Epithelial cell of proximal tubule (primary cell): ENCODE data around the gene BMP3. TPM values are rescaled to one million over a fixed set of nuclear protein-coding genes. Genes with fewer than 3 reads are reported as not detected.
A peak's percentile ranks its signal among the peaks of the same experiment; 100 is the strongest.

Experiments used
- DNase-seq: peaks from one replicate; pipeline ENCODE4 v3.0.0-alpha.2; 2011; ENCODE audit warnings: low read depth
- H3K4me3 ChIP-seq: 2 replicates; pipeline ENCODE4 v1.5.1; 2011; ENCODE audit warnings: low read depth, mild to moderate bottlenecking, low read length
- total RNA-seq: library from RNA; depleted of rRNA; stranded (reverse); fragments of >200 nt; gene quantifications from 2 replicates; pipeline ENCODE4 v1.2.3, GENCODE V29; 2015
- TF ChIP-seq, protein P1 (sequence below): conservative IDR thresholded peaks from 2 replicates; pipeline ENCODE4 v1.5.1; 2012; ENCODE audit warnings: low read depth, mild to moderate bottlenecking, low read length

Gene BMP3
- total RNA-seq, 1 donor from 2014 or later = 0.06 TPM

DNA sequence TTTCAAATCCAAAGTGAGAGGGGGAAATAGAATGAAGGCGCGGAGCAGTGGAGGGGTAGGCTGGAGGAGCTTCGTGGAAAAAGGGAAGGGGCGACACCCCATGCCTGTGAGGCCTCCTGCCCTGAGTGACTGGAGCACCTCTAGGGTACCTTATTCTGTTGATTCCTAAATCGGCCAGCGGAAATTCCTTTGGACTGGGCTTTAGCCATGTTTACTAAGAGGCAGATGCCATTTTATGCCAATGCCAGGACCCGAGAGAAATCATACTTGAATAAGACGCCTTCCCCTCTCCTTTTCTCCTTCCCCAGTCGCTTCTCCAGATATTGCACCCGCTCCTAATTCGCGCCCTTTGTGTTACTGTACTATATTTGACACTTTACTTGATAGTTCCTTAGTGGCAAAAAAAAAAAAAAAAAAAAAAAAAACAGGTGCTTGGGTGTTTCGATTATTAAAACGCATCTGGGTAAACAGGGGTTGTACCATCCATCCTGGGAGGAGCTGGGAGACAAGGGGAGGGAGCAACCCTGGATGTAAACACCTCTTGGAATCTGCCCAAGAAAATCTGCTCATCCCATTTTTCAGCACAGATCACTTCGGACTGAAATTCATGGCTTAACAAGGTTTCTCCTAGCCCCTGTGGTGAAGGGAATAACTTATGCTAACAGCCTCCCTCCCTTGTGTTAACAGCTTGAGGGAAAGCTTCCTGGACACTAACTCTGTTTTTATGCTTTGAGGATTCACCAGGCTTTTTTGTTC is 1.5 kb downstream of the BMP3 start:
- H3K4me3 ChIP-seq = peak overlapping the region; percentile 49
- no peak for DNase-seq
- TF ChIP-seq, protein P1, sequence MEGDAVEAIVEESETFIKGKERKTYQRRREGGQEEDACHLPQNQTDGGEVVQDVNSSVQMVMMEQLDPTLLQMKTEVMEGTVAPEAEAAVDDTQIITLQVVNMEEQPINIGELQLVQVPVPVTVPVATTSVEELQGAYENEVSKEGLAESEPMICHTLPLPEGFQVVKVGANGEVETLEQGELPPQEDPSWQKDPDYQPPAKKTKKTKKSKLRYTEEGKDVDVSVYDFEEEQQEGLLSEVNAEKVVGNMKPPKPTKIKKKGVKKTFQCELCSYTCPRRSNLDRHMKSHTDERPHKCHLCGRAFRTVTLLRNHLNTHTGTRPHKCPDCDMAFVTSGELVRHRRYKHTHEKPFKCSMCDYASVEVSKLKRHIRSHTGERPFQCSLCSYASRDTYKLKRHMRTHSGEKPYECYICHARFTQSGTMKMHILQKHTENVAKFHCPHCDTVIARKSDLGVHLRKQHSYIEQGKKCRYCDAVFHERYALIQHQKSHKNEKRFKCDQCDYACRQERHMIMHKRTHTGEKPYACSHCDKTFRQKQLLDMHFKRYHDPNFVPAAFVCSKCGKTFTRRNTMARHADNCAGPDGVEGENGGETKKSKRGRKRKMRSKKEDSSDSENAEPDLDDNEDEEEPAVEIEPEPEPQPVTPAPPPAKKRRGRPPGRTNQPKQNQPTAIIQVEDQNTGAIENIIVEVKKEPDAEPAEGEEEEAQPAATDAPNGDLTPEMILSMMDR = no peak

DNA sequence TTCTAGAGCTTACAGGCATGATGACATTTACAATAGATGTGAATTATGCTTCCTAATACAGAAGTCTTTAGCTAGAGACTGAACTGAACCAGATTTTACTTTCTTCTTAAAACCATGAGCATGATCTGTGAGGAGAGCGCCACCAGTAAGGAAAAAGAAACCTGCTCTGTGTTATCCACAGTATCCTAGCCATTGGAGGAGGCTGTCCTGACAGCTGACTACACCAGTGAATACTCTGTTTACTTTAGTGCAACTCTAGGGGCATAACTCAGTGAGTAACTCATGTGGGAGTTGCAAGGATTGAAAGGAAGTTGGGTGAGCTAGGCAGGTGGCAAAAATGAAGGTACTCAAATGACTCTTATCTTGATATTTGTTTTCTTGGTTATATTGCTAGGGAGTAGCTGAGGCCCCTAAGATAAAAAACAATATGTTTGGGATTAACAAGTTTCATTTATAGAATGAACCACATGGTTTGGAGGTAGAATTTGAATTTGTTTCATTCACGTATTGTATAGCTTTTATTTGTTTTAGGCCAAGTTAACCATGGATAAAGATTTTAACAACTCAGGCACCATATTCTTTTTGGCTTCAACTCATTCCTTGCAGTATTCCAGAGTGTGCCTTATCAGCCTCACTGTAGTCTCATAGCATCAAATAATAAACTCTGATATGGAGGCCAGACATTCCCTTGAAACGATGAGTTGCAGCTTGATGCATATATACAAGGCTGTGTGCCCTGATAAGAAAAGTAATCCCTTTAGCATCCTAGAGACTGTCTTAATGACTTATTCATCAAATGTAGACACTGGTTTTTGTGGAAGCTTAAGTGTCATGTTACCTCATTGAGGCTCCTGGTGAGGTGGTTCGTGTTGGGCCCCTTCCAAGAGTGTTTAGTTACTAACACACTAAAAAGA is 2.5 kb downstream of the BMP3 start:
- no peak overlapping the region for H3K4me3 ChIP-seq
- TF ChIP-seq, protein P1 = no peak
- DNase-seq = no peak

DNA sequence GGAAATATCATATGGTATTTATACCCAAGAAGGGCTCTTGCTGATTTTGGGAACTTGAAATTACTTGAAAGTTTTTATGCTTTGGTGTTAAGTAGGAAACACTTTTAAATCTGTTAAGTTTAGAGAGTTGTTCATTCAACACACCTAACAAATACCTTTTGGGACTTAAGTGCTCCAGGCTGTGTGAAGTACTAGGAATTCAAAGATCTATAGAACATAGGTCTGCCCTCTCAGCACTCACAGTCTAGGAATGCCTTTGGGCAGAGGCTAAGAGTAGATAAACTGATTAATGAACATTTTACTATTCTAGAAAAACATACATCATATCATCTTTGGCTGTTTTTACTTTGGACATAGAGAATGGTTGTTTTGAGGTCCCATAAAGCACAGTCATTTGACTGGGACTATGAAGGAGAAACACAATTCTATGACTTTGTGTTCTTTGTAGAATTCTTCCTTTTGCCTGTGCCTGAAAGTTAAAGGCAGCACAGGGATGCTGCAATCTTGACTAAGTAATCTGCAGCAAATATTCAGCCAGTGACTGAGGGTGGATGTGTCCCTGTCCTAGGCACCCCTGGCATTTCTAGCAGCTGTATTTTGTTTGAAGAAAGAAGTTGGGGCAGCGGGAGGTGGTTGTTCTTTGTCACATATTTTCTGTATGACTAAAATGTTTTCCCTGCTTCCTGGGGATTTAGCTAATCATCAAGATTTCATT is 8.3 kb downstream of the BMP3 start:
- TF ChIP-seq, protein P1 = no peak
- no peak overlapping the region for H3K4me3 ChIP-seq
- DNase-seq = no peak

DNA sequence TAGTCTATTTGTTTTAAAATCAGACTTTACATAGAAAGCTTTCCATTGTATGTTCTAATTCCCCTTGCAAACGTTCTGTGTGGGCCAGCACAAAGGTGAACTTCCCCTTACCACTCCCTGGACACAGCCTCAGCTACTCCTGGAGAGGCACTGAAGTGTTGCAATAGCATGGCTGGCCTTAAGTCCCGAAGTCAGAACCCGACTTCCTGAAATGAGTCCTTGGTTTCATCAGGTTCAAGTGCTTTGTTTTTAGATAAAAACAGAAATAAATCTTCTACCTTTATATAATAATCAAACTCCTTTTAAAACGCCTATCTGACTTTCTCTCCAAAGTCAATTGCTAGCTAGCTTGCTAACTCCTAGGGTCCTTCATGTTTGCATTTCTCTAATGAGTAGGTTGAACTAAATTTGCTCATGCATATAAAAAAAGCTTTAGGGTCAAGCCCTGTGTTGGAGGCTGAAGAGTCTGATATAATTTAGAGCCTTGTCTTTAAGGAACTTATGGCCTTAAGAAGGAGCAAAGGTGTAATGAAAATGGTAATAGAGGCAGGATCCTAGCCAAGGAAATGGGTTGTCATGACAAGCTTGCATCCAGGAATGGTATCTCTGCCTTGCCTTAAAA is 9.0 kb downstream of the BMP3 start:
- H3K4me3 ChIP-seq = no peak overlapping the region
- TF ChIP-seq, protein P1 = no peak
- no peak for DNase-seq

DNA sequence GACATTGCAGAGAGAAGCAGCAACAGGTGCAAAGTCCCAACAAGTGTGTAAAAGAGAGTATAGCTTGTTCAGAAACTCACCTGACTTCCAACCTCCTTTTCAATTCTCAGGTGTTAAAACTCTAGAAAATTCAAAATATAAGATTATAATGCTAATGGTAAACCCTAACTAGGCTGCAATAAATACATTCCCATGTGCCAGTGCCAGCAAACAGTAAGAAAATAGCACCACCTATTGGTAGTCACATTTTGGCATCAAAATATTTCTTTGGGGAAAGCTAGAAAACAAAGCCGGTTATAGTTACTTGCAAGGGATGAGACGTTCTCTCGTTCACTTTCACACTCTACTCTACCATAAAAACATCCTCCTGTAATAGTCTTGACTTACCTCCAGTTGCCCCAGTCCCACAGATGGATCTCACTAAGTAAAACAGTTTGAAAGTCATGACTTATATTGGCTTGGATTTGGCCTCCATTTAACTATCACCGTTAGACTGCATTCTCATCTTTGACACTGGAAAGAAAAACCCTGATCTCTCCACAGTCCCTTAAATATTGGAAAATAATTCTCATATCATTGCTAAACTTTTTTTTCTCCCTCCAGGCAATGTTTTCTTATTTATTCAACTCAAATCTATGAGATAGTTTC is 9.6 kb downstream of the BMP3 start:
- TF ChIP-seq, protein P1 = peak; percentile 77
- no peak overlapping the region for H3K4me3 ChIP-seq
- no peak for DNase-seq

DNA sequence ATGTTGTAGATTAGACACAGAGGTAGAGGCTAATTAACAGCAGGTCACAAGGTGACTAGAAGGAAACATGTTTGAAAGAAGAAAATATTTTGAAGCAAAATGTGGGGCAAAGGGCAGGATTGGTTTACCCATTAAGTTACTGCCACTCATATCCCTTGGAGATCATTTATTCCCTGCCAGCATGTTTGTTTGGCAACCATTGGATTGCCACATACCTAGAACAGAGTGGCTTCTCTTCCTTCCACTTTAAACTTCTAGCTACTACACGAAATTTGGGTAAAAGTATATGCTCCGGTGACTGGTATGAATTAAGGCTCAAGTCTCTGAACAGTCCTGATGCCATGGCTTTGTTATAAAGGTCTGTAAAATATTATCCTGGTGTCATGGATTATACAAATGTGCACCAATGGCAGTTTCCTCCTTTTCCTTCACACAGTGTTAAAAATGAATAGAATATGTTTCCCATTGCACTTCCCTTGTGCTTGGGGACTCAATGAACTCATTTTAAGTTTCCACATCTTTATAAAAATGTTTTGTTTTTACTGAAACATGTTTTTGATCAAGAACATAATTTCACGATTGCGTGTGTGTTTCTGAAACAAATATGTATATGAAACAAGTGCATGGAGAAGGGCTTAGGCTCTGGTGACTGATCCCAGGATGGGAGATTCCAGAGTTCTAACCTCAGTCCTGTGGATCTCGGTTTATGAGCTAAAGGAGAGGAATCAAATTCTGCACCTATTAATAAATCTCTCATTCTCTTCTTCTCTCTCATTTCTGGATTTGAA is 12.3 kb downstream of the BMP3 start:
- DNase-seq = no peak
- H3K4me3 ChIP-seq = no peak overlapping the region
- TF ChIP-seq, protein P1 = no peak
